Smooth muscle cell (in vitro differentiated cells): ENCODE results near the gene PNO1. TPM values are rescaled to one million over a fixed set of nuclear protein-coding genes. Genes with fewer than 3 reads are reported as not detected.
A peak's percentile ranks its signal among the peaks of the same experiment; 100 is the strongest.

ENCODE experiments used
- DNase-seq: peaks from one replicate; lab custom pipeline; 2025; ENCODE audit not compliant: unreplicated experiment; lab: John Stamatoyannopoulos, UW
- H2AFZ ChIP-seq: fragments of 200-600 bp; sonication (generic); 2 replicates; pipeline ENCODE4 v1.6.0; 2016; ENCODE audit warnings: antibody characterized with exemption, low read depth, mild to moderate bottlenecking
- H3F3A ChIP-seq: fragments of 200-600 bp; sonication (generic); 2 replicates; pipeline ENCODE4 v1.6.0; 2017; ENCODE audit warnings: antibody characterized with exemption, low read depth
- H3K27ac ChIP-seq: fragments of 200-600 bp; sonication (generic); 2 replicates; pipeline ENCODE4 v1.5.1; 2016; ENCODE audit warnings: low read depth, mild to moderate bottlenecking
- H3K27me3 ChIP-seq: fragments of 200-600 bp; sonication (generic); 2 replicates; pipeline ENCODE4 v1.6.1; 2016; ENCODE audit warnings: low read depth, mild to moderate bottlenecking
- H3K36me3 ChIP-seq: fragments of 200-600 bp; sonication (generic); 2 replicates; pipeline ENCODE4 v1.5.1; 2016; ENCODE audit warnings: low read depth
- H3K4me1 ChIP-seq: fragments of 200-600 bp; sonication (generic); 2 replicates; pipeline ENCODE4 v1.5.1; 2016; ENCODE audit warnings: low read depth
- H3K4me2 ChIP-seq: fragments of 200-600 bp; sonication (generic); 2 replicates; pipeline ENCODE4 v1.6.0; 2016; ENCODE audit warnings: mild to moderate bottlenecking
- H3K4me3 ChIP-seq: fragments of 200-600 bp; sonication (generic); 2 replicates; pipeline ENCODE4 v1.5.1; 2016; ENCODE audit warnings: mild to moderate bottlenecking
- H3K79me2 ChIP-seq: fragments of 200-600 bp; sonication (generic); 2 replicates; pipeline ENCODE4 v1.6.0; 2016; ENCODE audit warnings: low read depth, mild to moderate bottlenecking
- H3K9ac ChIP-seq: fragments of 200-600 bp; sonication (generic); 2 replicates; pipeline ENCODE4 v1.6.0; 2016; ENCODE audit warnings: low read depth
- H3K9me3 ChIP-seq: fragments of 200-600 bp; sonication (generic); replicated peaks from 2 replicates; pipeline ENCODE4 v1.5.1; 2016; ENCODE audit warnings: low read depth
- H4K20me1 ChIP-seq: fragments of 200-600 bp; sonication (generic); 2 replicates; pipeline ENCODE4 v1.6.0; 2016; ENCODE audit warnings: low read depth
- CTCF ChIP-seq: fragments of 200-600 bp; sonication (generic); IDR thresholded peaks from 2 replicates; pipeline ENCODE4 v1.5.1; 2017; ENCODE audit warnings: borderline replicate concordance, mild to moderate bottlenecking, antibody characterized with exemption; ENCODE audit not compliant: insufficient read depth, poor library complexity, severe bottlenecking
- WGBS: methylation state at CpG from one replicate; pipeline ENCODE4 v1.1.7; 2016; ENCODE audit warnings: low lambda C conversion rate; 5-methylcytosine and 5-hydroxymethylcytosine counted together
- polyA plus RNA-seq: library from polyadenylated mRNA; unstranded; fragments of >200 nt; fragmentation: Nextera tagmentation; extraction: Ambion mirVana; gene quantifications from 2 replicates; pipeline ENCODE4 v1.2.1, GENCODE V29; 2016
- total RNA-seq: library from RNA; depleted of rRNA; stranded (reverse); fragments of >200 nt; gene quantifications from 2 replicates; pipeline ENCODE4 v1.2.3, GENCODE V29; 2014

Gene PNO1
- total and polyA plus RNA-seq, 2 experiments from 2014 or later: 12.9 to 19.2 TPM

- H3K9ac ChIP-seq: peak overlapping the region; percentile 97
- H3K4me3 ChIP-seq: peak overlapping the region; percentile 79
- no peak for DNase-seq
- H2AFZ ChIP-seq: peak overlapping the region; percentile 94
- peak overlapping the region; percentile 96 for H3K4me2 ChIP-seq
- H3K27me3 ChIP-seq: no peaks in the 10 kb centered on the region
- no peaks in the 10 kb centered on the region for H3K9me3 ChIP-seq
- H3F3A ChIP-seq: no peaks in the 10 kb centered on the region
- peaks cover 14% of the 10 kb centered on the region for H3K36me3 ChIP-seq
- no peak for TF ChIP-seq CTCF
- H3K4me1 ChIP-seq: peaks cover 14% of the 10 kb centered on the region
- peaks cover 51% of the 10 kb centered on the region for H3K79me2 ChIP-seq
- no peaks in the 10 kb centered on the region for H4K20me1 ChIP-seq
- peak overlapping the region; percentile 96 for H3K27ac ChIP-seq
- WGBS: under 1% methylated on average over 28 of the region's 28 CpGs
These were observed 686 bp upstream of the PNO1 start for GRCh38 chr2:68157002-68157401.

- Histone ChIP-seq H3K36me3 (peaks cover 25% of the 10 kb centered on the region), H4K20me1 (no peaks in the 10 kb centered on the region), H3K27ac (peak overlapping the region; percentile 96), H3K9ac (peak overlapping the region; percentile 97), H3K9me3 (no peaks in the 10 kb centered on the region), H2AFZ (peak overlapping the region; percentile 94), H3K4me3 (peak overlapping the region; percentile 79), H3F3A (no peaks in the 10 kb centered on the region), H3K27me3 (no peaks in the 10 kb centered on the region), H3K4me1 (peaks cover 14% of the 10 kb centered on the region), H3K79me2 (peaks cover 51% of the 10 kb centered on the region), H3K4me2 (peak overlapping the region; percentile 96)
- 0% methylated on average over 7 of the region's 7 CpGs for WGBS
- no peak for DNase-seq
- TF ChIP-seq CTCF: no peak
These were observed 403 bp downstream of the PNO1 start for GRCh38 chr2:68158134-68158447.

GRCh38 chr2:68163641-68164040 lies 6.0 kb downstream of the PNO1 start:
- Histone ChIP-seq H3F3A (no peaks in the 10 kb centered on the region), H3K9ac (no peak overlapping the region), H3K4me1 (peaks cover 7% of the 10 kb centered on the region), H3K27me3 (no peaks in the 10 kb centered on the region), H4K20me1 (no peaks in the 10 kb centered on the region), H3K36me3 (peaks cover 25% of the 10 kb centered on the region), H3K4me2 (no peak overlapping the region), H3K79me2 (peaks cover 23% of the 10 kb centered on the region), H2AFZ (no peak overlapping the region), H3K9me3 (no peaks in the 10 kb centered on the region), H3K27ac (no peak overlapping the region), H3K4me3 (no peak overlapping the region)
- TF ChIP-seq CTCF: no peak
- DNase-seq: no peak
- 100% methylated on average over 1 of the region's 1 CpG for WGBS

GRCh38 chr2:68167186-68167585 lies 9.5 kb downstream of the PNO1 start:
- no peak for DNase-seq
- WGBS: 68% methylated on average over 3 of the region's 3 CpGs
- Histone ChIP-seq H4K20me1 (no peaks in the 10 kb centered on the region), H3K79me2 (no peaks in the 10 kb centered on the region), H2AFZ (no peak overlapping the region), H3K27me3 (no peaks in the 10 kb centered on the region), H3K4me1 (no peaks in the 10 kb centered on the region), H3K9ac (no peak overlapping the region), H3F3A (no peaks in the 10 kb centered on the region), H3K4me2 (no peak overlapping the region), H3K27ac (no peak overlapping the region), H3K36me3 (peaks cover 10% of the 10 kb centered on the region), H3K4me3 (no peak overlapping the region), H3K9me3 (no peaks in the 10 kb centered on the region)
- no peak for TF ChIP-seq CTCF
